NCI-H1092 treated with DMSO at 0.1 percent for 48 hours (cell line): Measurements from ENCODE around the gene KCTD3.

Experiments
- DNase-seq: peaks from one replicate; lab custom pipeline; 2025; lab: John Stamatoyannopoulos, UW

The KCTD3 gene

GRCh38 chr1:215657047-215657446, 89.9 kb downstream of the KCTD3 start:
- no peak for DNase-seq

- DNase-seq: no peak
Measured at GRCh38 chr1:215660259-215660658, 93.2 kb downstream of the KCTD3 start.

GRCh38 chr1:215661033-215661432, 93.9 kb downstream of the KCTD3 start:
- DNase-seq: no peak

GRCh38 chr1:215665215-215665614, 98.1 kb downstream of the KCTD3 start:
- DNase-seq: no peak

GRCh38 chr1:215667761-215668160, 100.7 kb downstream of the KCTD3 start:
- DNase-seq: no peak

- no peak for DNase-seq
Measured at GRCh38 chr1:215669806-215670491, 102.8 kb downstream of the KCTD3 start.
